ENCODE results near the gene ENPP4. TPM values are rescaled to one million over a fixed set of nuclear protein-coding genes. Genes with fewer than 3 reads are reported as not detected.

Gene ENPP4
- total and polyA plus RNA-seq, 2 of the 4 experiments (the other 2 are of a cell fraction), result under 0.01 to 0.03 TPM

DNA sequence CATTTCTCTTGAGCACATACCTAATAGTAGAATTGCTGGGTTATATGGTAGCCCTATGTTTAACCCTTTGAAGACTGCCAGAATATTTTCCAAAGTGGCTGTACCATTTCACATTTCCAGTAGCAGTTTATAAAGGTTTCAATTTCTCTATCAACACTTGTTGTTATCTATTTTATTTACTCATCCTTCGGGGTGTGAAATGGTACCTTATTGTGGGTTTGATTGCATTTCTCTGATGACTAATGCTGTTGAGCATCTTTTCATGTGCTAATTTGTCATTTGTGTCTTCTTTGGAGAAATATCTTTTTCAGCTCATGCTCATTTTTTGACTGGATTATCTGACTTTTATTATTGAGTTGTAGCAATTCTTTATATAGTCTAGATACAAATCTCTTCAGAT lies 5.4 kb downstream of the ENPP4 start:
- ATAC-seq (ENCODE audit: low read depth), result no peak
- TF ChIP-seq NFE2L2 (IDR thresholded peaks at IDR 0.05; ENCODE audit: low read depth, low read length) (no peak), RFX5 (IDR thresholded peaks at IDR 0.05; ENCODE audit: low read depth, low read length) (no peak), POLR2A (IDR thresholded peaks at IDR 0.05; ENCODE audit: low read depth, low read length) (no peak), MXI1 (IDR thresholded peaks at IDR 0.05; ENCODE audit: borderline replicate concordance, low read depth, low read length) (no peak), RAD21 (IDR thresholded peaks at IDR 0.05; ENCODE audit: low read length) (no peak), BHLHE40 (IDR thresholded peaks at IDR 0.05; ENCODE audit: low read depth, low read length) (no peak), MAFK (IDR thresholded peaks at IDR 0.05; ENCODE audit: low read depth, low read length) (no peak), SMC3 (IDR thresholded peaks at IDR 0.05; ENCODE audit: low read depth, low read length) (no peak), RCOR1 (IDR thresholded peaks at IDR 0.05; ENCODE audit: insufficient replicate concordance, low read length) (no peak), FOS (IDR thresholded peaks at IDR 0.05; ENCODE audit: low read depth, low read length) (no peak), MAZ (IDR thresholded peaks at IDR 0.05; ENCODE audit: borderline replicate concordance, low read depth, low read length) (no peak)
- TF ChIP-seq, protein P1, sequence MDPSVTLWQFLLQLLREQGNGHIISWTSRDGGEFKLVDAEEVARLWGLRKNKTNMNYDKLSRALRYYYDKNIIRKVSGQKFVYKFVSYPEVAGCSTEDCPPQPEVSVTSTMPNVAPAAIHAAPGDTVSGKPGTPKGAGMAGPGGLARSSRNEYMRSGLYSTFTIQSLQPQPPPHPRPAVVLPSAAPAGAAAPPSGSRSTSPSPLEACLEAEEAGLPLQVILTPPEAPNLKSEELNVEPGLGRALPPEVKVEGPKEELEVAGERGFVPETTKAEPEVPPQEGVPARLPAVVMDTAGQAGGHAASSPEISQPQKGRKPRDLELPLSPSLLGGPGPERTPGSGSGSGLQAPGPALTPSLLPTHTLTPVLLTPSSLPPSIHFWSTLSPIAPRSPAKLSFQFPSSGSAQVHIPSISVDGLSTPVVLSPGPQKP (IDR thresholded peaks at IDR 0.05; ENCODE audit: borderline replicate concordance, low read depth, low read length), result no peak
- TF ChIP-seq, protein P2, sequence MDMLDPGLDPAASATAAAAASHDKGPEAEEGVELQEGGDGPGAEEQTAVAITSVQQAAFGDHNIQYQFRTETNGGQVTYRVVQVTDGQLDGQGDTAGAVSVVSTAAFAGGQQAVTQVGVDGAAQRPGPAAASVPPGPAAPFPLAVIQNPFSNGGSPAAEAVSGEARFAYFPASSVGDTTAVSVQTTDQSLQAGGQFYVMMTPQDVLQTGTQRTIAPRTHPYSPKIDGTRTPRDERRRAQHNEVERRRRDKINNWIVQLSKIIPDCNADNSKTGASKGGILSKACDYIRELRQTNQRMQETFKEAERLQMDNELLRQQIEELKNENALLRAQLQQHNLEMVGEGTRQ (IDR thresholded peaks at IDR 0.05; ENCODE audit: low read depth, low read length), result no peak
- TF ChIP-seq, protein P3, sequence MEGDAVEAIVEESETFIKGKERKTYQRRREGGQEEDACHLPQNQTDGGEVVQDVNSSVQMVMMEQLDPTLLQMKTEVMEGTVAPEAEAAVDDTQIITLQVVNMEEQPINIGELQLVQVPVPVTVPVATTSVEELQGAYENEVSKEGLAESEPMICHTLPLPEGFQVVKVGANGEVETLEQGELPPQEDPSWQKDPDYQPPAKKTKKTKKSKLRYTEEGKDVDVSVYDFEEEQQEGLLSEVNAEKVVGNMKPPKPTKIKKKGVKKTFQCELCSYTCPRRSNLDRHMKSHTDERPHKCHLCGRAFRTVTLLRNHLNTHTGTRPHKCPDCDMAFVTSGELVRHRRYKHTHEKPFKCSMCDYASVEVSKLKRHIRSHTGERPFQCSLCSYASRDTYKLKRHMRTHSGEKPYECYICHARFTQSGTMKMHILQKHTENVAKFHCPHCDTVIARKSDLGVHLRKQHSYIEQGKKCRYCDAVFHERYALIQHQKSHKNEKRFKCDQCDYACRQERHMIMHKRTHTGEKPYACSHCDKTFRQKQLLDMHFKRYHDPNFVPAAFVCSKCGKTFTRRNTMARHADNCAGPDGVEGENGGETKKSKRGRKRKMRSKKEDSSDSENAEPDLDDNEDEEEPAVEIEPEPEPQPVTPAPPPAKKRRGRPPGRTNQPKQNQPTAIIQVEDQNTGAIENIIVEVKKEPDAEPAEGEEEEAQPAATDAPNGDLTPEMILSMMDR (conservative IDR thresholded peaks at IDR 0.05; ENCODE audit: low read depth, low read length), result no peak
- no peak for DNase-seq
- in situ Hi-C loops (cut with MboI; ENCODE audit: low sequenced_read_pairs) (no loop called here), dilution Hi-C loops (cut with HindIII; ENCODE audit: low sequenced_read_pairs, unreplicated experiment) (no loop called here), intact Hi-C loops (cut with micrococcal nuclease) (no loop called here)
- H2AFZ ChIP-seq (replicated peaks; ENCODE audit: low read length, poor library complexity), result no peak overlapping the region
- H2BK120ac ChIP-seq (ENCODE audit: low read depth, low read length), result no peak overlapping the region
- H3K4me2 ChIP-seq (ENCODE audit: low read depth, low read length), result no peak overlapping the region
- no peak overlapping the region for H3K4me3 ChIP-seq (ENCODE audit: insufficient read depth, low read depth, low read length)
- no peak overlapping the region for H4K8ac ChIP-seq (ENCODE audit: low read depth in 2 of 2, low read length in 2 of 2)
- no peaks in the 10 kb centered on the region for H3K79me1 ChIP-seq (ENCODE audit: low read depth in 1 of 2, low read length in 2 of 2)
- H3K18ac ChIP-seq (ENCODE audit: low read depth, low read length), result no peak overlapping the region
- no peak overlapping the region for H3K14ac ChIP-seq (replicated peaks; ENCODE audit: low read depth, low read length)
- no CpG with 5 or more reads among the region's 1 CpG for WGBS, 2 experiments (ENCODE audit: extremely low coverage in 2 of 2, insufficient read length in 1 of 2)
- H4K5ac ChIP-seq (ENCODE audit: low read depth, low read length), result no peak overlapping the region
- H3K23ac ChIP-seq (ENCODE audit: low read depth, low read length), result no peak overlapping the region
- no peaks in the 10 kb centered on the region for H3K9me1 ChIP-seq (ENCODE audit: insufficient read depth, low read length)
- H2AK9ac ChIP-seq (replicated peaks; ENCODE audit: low read depth, low read length, poor library complexity), result no peak overlapping the region
- no peak overlapping the region for H3K4ac ChIP-seq (ENCODE audit: low read depth, low read length)
- no peak overlapping the region for H2AK5ac ChIP-seq (ENCODE audit: low read depth, low read length)
- no peak overlapping the region for H4K91ac ChIP-seq (ENCODE audit: insufficient read depth, low read depth, low read length)
- H3K27ac ChIP-seq (ENCODE audit: insufficient read depth, low read length), result no peak overlapping the region
- H3K4me1 ChIP-seq (ENCODE audit: control insufficient read depth, insufficient read depth, low read length), result no peaks in the 10 kb centered on the region
- H4K20me1 ChIP-seq (ENCODE audit: insufficient read depth, low read length), result no peaks in the 10 kb centered on the region
- H2BK15ac ChIP-seq (ENCODE audit: low read depth, low read length), result no peak overlapping the region
- no peaks in the 10 kb centered on the region for H3K9me3 ChIP-seq (ENCODE audit: control insufficient read depth, insufficient read depth, low read length)
- no peaks in the 10 kb centered on the region; the same call in 1 of the 2 replicates for H3K27me3 ChIP-seq (ENCODE audit: control insufficient read depth, insufficient read depth, low read length)
- no peaks in the 10 kb centered on the region for H3K36me3 ChIP-seq (ENCODE audit: control insufficient read depth, insufficient read depth, low read length)
- H2BK20ac ChIP-seq (ENCODE audit: low read depth, low read length), result no peak overlapping the region
- POLR2A ChIA-PET (ENCODE audit: unreplicated experiment), result interaction anchor here (0.5 kb wide), 1 partner anchor 551 kb away, joined by 3 read pairs; no protein-coding TSS in a partner anchor
- no peak overlapping the region for H3K9ac ChIP-seq (ENCODE audit: low read depth, low read length)
- H3K56ac ChIP-seq (ENCODE audit: extremely low read depth, insufficient read depth, low read length), result no peak overlapping the region
- H2BK5ac ChIP-seq (ENCODE audit: low read depth, low read length, poor library complexity, severe bottlenecking), result no peak overlapping the region
- CTCF ChIA-PET, result interaction anchor here (0.6 kb wide), 1 partner anchor 775 kb away, joined by 3 read pairs; no protein-coding TSS in a partner anchor
- no TSS peak for BruUV-seq (replicated peaks)

All from IMR-90 (cell line).